ENCODE data around the gene FBXW4. TPM values are rescaled to one million over a fixed set of nuclear protein-coding genes. Genes with fewer than 3 reads are reported as not detected.

Gene FBXW4
- total and polyA plus RNA-seq, 2 of the 8 experiments (the other 6 are each of a cell fraction or from before 2014, with no cell fraction given) = 29.0 to 32.8 TPM

- Histone ChIP-seq H2BK5ac (ENCODE audit: low read depth, low read length) (no peak overlapping the region), H3K23ac (ENCODE audit: insufficient read length) (no peak overlapping the region), H3K23me2 (ENCODE audit: low read depth, low read length) (no peaks in the 10 kb centered on the region; the same call in 1 of the 2 replicates), H2BK12ac (ENCODE audit: low read depth, low read length) (no peak overlapping the region), H3K56ac (replicated peaks; ENCODE audit: insufficient read length, low read depth, low read length) (no peak overlapping the region), H3K4ac (replicated peaks; ENCODE audit: insufficient read length, low read depth, low read length) (no peak overlapping the region), H2AFZ (ENCODE audit: low read length) (no peak overlapping the region), H4K5ac (ENCODE audit: insufficient read length, low read depth, low read length) (no peak overlapping the region), H3K9ac (replicated peaks in 1 of 4; ENCODE audit: extremely low read depth in 1 of 4, low read depth in 3 of 4, low read length in 3 of 4) (no peak overlapping the region), H2AK5ac (ENCODE audit: low read depth, low read length) (no peak overlapping the region), H3K79me1 (ENCODE audit: low read depth, low read length) (no peaks in the 10 kb centered on the region), H3K4me2 (ENCODE audit: insufficient read depth in 1 of 2, low read depth in 2 of 2, low read length in 2 of 2) (no peak overlapping the region), H2BK20ac (ENCODE audit: low read length) (no peak overlapping the region), H2BK120ac (replicated peaks; ENCODE audit: low read depth, low read length) (no peak overlapping the region), H4K20me1 (replicated peaks in 1 of 2; ENCODE audit: control insufficient read depth in 1 of 2, insufficient read depth in 2 of 2, low read length in 2 of 2) (no peaks in the 10 kb centered on the region), H3K27ac (ENCODE audit: low read depth, low read length) (no peak overlapping the region), H3K4me3 (ENCODE audit: extremely low read depth in 1 of 4, insufficient read depth in 2 of 4, low read depth in 3 of 4, low read length in 4 of 4) (no peak overlapping the region), H4K91ac (replicated peaks; ENCODE audit: insufficient read length, low read length) (no peak overlapping the region), H3K4me1 (replicated peaks in 1 of 4; ENCODE audit: control insufficient read depth in 3 of 4, insufficient read depth in 4 of 4, low read length in 3 of 4) (no peaks in the 10 kb centered on the region), H3K14ac (ENCODE audit: insufficient read length) (no peak overlapping the region), H3K18ac (ENCODE audit: extremely low read depth, low read length) (no peak overlapping the region), H3K27me3 (replicated peaks in 1 of 4; ENCODE audit: control insufficient read depth in 3 of 4, extremely low read depth in 1 of 4, insufficient read depth in 3 of 4, low read length in 3 of 4) (no peaks in the 10 kb centered on the region), H4K8ac (ENCODE audit: extremely low read depth, insufficient read depth, low read length) (no peak overlapping the region), H3K36me3 (ENCODE audit: control insufficient read depth in 2 of 4, insufficient read depth in 4 of 4, low read length in 3 of 4) (no peaks in the 10 kb centered on the region), H3K79me2 (ENCODE audit: control insufficient read depth in 1 of 2, insufficient read depth in 2 of 2, low read length in 2 of 2) (no peaks in the 10 kb centered on the region), H2BK15ac (ENCODE audit: low read length) (no peak overlapping the region), H3K9me3 (ENCODE audit: insufficient read depth in 2 of 2, low read depth in 1 of 2, low read length in 1 of 2) (no peaks in the 10 kb centered on the region)
- WGBS, 2 experiments (ENCODE audit: extremely low coverage in 1 of 2, insufficient coverage in 1 of 2, insufficient read length in 1 of 2, insufficient replicate concordance in 2 of 2, low coverage in 1 of 2, low lambda C conversion rate in 2 of 2, missing lambda C conversion rate in 1 of 2) = 74% methylated on average over 3 of the region's 3 CpGs; no CpG with 5 or more reads in 1 of the 2 experiments
- DNase-seq (ENCODE audit: low read depth in 1 of 2, low spot score in 2 of 2) (no peak), FAIRE-seq (no peak)
- ChIA-PET CTCF (ENCODE audit: partially characterized antibody) (interaction anchor here (1.0 to 3.2 kb wide), 8 partner anchors 9 to 119 kb away, joined by 3 to 9 read pairs (median 4); no protein-coding TSS in a partner anchor), POLR2A (ENCODE audit: partially characterized antibody) (interaction anchor here (1.1 to 1.4 kb wide), 2 partner anchors 24 to 25 kb away, joined by 5 read pairs; partner anchors contain the start of gene FBXW4)
- TF ChIP-seq RBBP5 (IDR thresholded peaks at IDR 0.05; ENCODE audit: borderline replicate concordance, low read depth, low read length) (no peak), RAD21 (IDR thresholded peaks at IDR 0.05 in 1 of 2, conservative IDR thresholded peaks at IDR 0.05 in 1 of 2; ENCODE audit: low read depth in 2 of 2, low read length in 2 of 2) (no peak), CEBPB (IDR thresholded peaks at IDR 0.05; ENCODE audit: low read depth, low read length) (no peak), SIRT6 (IDR thresholded peaks at IDR 0.05; ENCODE audit: low read length) (no peak), JUND (IDR thresholded peaks at IDR 0.05; ENCODE audit: low read length) (no peak), MAFK (IDR thresholded peaks at IDR 0.05; ENCODE audit: low read depth, low read length) (no peak), MAX (IDR thresholded peaks at IDR 0.05) (no peak), RFX5 (IDR thresholded peaks at IDR 0.05; ENCODE audit: borderline replicate concordance, low read depth, low read length) (no peak), BCL11A (IDR thresholded peaks at IDR 0.05; ENCODE audit: low read depth in 2 of 2, low read length in 2 of 2) (no peak), TBP (IDR thresholded peaks at IDR 0.05; ENCODE audit: low read depth, low read length) (no peak), HDAC6 (IDR thresholded peaks at IDR 0.05; ENCODE audit: low read depth, low read length) (no peak)
These were observed 23.8 kb upstream of the FBXW4 start for GRCh38 chr10:101718690-101719275.

All from H1 (cell line).